Activated T-helper 17 cell treated with anti-CD3 and anti-CD28 coated beads, Interleukin-2, amount 50 U/mL, for 72 hours (primary cell): ENCODE results near the gene C3orf85. TPM values are rescaled to one million over a fixed set of nuclear protein-coding genes. Genes with fewer than 3 reads are reported as not detected.

Experiments
- ATAC-seq: fragments of 150-1000 bp; cut with Tn5 transposase; replicated peaks from 2 replicates; pipeline ENCODE4 v1.10.0; 2021; ENCODE audit warnings: mild to moderate bottlenecking, moderate library complexity
- H3K27ac Mint-ChIP-seq: one replicate; pipeline ENCODE4 v1.8.0; 2022; ENCODE audit warnings: mixed read lengths
- H3K27me3 Mint-ChIP-seq: one replicate; pipeline ENCODE4 v1.8.0; 2022; ENCODE audit warnings: mixed read lengths
- H3K36me3 Mint-ChIP-seq: one replicate; pipeline ENCODE4 v1.8.0; 2022; ENCODE audit warnings: low read depth, mild to moderate bottlenecking, mixed read lengths
- H3K4me1 Mint-ChIP-seq: one replicate; pipeline ENCODE4 v1.8.0; 2022; ENCODE audit warnings: mixed read lengths
- H3K4me3 Mint-ChIP-seq: one replicate; pipeline ENCODE4 v1.8.0; 2022; ENCODE audit warnings: mild to moderate bottlenecking, mixed read lengths
- H3K9me3 Mint-ChIP-seq: one replicate; pipeline ENCODE4 v1.8.0; 2022; ENCODE audit warnings: mixed read lengths
- total RNA-seq, 2 donors: library from RNA; stranded (reverse); gene quantifications; one replicate each; pipeline ENCODE4 v1.2.3, GENCODE V29; 2022

C3orf85 gene
- not detected for total RNA-seq

- no peaks in the 10 kb centered on the region for H3K4me1 Mint-ChIP-seq
- H3K36me3 Mint-ChIP-seq, result no peaks in the 10 kb centered on the region
- H3K27me3 Mint-ChIP-seq, result peaks cover 3% of the 10 kb centered on the region
- no peak within 1 kb of the TSS for H3K27ac Mint-ChIP-seq
- ATAC-seq, result no peak
- no peaks in the 10 kb centered on the region for H3K9me3 Mint-ChIP-seq
- H3K4me3 Mint-ChIP-seq, result no peak within 1 kb of the TSS
These were observed at the start of gene C3orf85 for GRCh38 chr3:109136523-109136922. Gene C3orf85, plus strand, starts transcription at chr3:109136719. Its CDS starts 129 bp downstream, at chr3:109136848.

- no peaks in the 10 kb centered on the region for H3K9me3 Mint-ChIP-seq
- no peaks in the 10 kb centered on the region for H3K36me3 Mint-ChIP-seq
- H3K4me3 Mint-ChIP-seq, result no peak overlapping the region
- ATAC-seq, result peak; percentile 82
- H3K4me1 Mint-ChIP-seq, result no peaks in the 10 kb centered on the region
- H3K27me3 Mint-ChIP-seq, result peaks cover 10% of the 10 kb centered on the region
- no peak overlapping the region for H3K27ac Mint-ChIP-seq
These were observed 47.3 kb upstream of the C3orf85 start for GRCh38 chr3:109089265-109089664.

DNA sequence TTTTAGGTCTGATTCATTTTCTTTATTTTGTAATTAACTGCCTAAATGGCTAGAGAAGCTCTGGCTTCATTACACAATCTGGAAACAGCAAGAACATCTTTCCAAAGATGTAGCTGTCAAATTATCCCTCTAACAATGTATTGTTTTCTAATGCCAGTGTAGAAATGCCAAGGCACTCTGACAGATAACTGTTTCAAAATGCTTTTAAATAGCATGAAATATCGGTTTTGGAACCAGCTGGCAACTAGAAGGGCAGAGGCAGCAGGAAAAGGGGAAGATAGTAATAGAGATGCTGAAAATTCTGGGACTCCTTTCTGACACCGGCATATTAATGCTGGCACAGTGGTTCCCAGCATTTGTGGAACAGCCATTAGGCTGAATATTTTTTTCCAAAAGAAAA is 44.7 kb upstream of the C3orf85 start:
- Mint-ChIP-seq H3K4me1 (no peaks in the 10 kb centered on the region), H3K4me3 (no peak overlapping the region), H3K36me3 (no peaks in the 10 kb centered on the region), H3K27me3 (no peaks in the 10 kb centered on the region), H3K9me3 (no peaks in the 10 kb centered on the region), H3K27ac (no peak overlapping the region)
- ATAC-seq, result no peak

GRCh38 chr3:109093561-109093960 is 43.0 kb upstream of the C3orf85 start:
- Mint-ChIP-seq H3K9me3 (no peaks in the 10 kb centered on the region), H3K4me3 (no peak overlapping the region), H3K36me3 (no peaks in the 10 kb centered on the region), H3K27me3 (no peaks in the 10 kb centered on the region), H3K27ac (no peak overlapping the region), H3K4me1 (no peaks in the 10 kb centered on the region)
- ATAC-seq, result no peak

- no peak for ATAC-seq
- no peak overlapping the region for H3K4me3 Mint-ChIP-seq
- H3K36me3 Mint-ChIP-seq, result no peaks in the 10 kb centered on the region
- no peaks in the 10 kb centered on the region for H3K27me3 Mint-ChIP-seq
- no peaks in the 10 kb centered on the region for H3K4me1 Mint-ChIP-seq
- no peak overlapping the region for H3K27ac Mint-ChIP-seq
- H3K9me3 Mint-ChIP-seq, result no peaks in the 10 kb centered on the region
These were observed 41.4 kb upstream of the C3orf85 start for GRCh38 chr3:109095166-109095565.

GRCh38 chr3:109098079-109098644 is 38.4 kb upstream of the C3orf85 start:
- no peaks in the 10 kb centered on the region for H3K36me3 Mint-ChIP-seq
- no peaks in the 10 kb centered on the region for H3K27me3 Mint-ChIP-seq
- H3K4me3 Mint-ChIP-seq, result no peak overlapping the region
- H3K27ac Mint-ChIP-seq, result no peak overlapping the region
- H3K4me1 Mint-ChIP-seq, result no peaks in the 10 kb centered on the region
- H3K9me3 Mint-ChIP-seq, result no peaks in the 10 kb centered on the region
- peak; percentile 19 for ATAC-seq

DNA sequence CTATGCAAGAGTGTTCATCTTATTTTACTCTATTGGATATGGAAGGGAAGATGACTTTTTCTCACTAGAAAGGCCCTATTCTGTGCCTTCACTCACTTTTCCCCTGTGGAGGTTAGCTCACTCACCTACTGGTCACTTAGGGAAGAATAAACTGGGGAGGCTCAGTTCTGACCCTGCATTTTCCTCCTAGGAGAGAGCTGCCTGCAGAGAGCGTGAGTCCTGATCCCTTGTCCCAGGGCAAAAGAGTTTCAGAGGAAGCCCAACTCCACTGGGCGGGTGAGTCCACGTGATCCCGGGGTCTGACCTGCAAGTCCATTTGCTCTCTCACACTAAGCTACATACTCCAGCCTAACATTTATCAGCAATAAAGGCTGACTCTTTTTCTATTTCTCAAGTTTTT is 26.9 kb upstream of the C3orf85 start:
- no peak overlapping the region for H3K4me3 Mint-ChIP-seq
- no peaks in the 10 kb centered on the region for H3K36me3 Mint-ChIP-seq
- H3K27ac Mint-ChIP-seq, result no peak overlapping the region
- ATAC-seq, result no peak
- H3K4me1 Mint-ChIP-seq, result no peaks in the 10 kb centered on the region
- H3K9me3 Mint-ChIP-seq, result no peaks in the 10 kb centered on the region
- H3K27me3 Mint-ChIP-seq, result peaks cover 9% of the 10 kb centered on the region

DNA sequence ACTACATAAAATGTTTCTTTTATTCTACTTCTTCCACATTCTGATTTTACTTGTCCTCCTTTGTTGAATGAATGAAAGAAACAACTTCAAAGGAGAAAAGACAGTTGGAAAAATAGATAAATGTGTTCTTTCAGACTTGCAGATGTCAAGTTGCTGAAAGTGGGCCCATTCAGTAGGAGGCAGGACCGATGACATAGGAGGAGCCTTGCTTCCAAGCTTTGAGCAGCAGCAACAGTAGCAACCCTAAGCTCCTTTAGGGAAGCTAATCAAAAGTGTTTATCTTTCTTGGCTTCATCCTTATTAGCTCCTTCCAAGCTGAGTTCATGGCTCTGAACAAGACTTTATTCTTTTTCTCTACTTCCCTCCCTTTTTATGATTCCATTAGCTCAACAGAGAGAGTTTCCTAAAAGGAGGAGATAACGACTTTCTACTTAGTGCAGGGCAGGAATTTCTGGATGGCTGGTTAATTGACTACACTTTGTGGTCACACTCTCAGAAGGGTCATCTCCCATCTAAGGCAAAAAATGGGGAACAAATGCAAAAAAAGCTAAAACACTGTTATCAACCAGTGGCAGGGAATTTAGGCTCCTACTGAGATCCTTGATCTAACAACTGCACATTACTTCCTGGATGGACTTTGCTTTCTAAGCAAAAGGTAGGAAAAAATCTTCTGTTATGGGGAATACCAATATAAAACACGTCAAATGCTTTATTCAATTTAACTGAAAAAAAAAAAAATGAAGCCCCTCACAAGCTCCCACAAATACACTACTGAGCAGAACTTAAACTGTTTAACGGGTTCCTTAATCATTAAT is 23.4 kb upstream of the C3orf85 start:
- Mint-ChIP-seq H3K4me3 (no peak overlapping the region), H3K9me3 (no peaks in the 10 kb centered on the region), H3K4me1 (no peaks in the 10 kb centered on the region), H3K27me3 (no peaks in the 10 kb centered on the region), H3K36me3 (no peaks in the 10 kb centered on the region), H3K27ac (no peak overlapping the region)
- no peak for ATAC-seq

GRCh38 chr3:109114746-109115145 is 21.8 kb upstream of the C3orf85 start:
- no peak for ATAC-seq
- Mint-ChIP-seq H3K36me3 (no peaks in the 10 kb centered on the region), H3K4me3 (no peak overlapping the region), H3K4me1 (no peaks in the 10 kb centered on the region), H3K27ac (no peak overlapping the region), H3K27me3 (no peaks in the 10 kb centered on the region), H3K9me3 (no peaks in the 10 kb centered on the region)

DNA sequence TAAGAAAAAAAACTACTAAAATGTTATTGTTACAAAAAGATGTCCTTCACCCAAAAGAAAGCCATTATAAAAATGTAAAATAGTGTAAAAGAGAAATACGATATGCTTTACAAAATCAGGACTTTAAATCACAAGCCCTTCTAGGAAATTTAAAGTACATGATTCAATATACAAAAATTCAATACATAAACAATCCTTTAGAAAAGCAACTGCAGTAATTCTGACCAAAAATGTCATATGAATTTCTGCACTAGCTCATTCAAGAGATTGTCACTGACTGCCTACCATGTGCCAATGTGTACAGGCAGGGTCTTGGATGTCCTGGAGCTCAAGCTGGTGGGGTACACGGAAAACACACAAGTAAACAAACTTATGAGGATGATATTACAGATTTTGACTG is 21.1 kb upstream of the C3orf85 start:
- H3K4me1 Mint-ChIP-seq, result no peaks in the 10 kb centered on the region
- H3K4me3 Mint-ChIP-seq, result no peak overlapping the region
- H3K9me3 Mint-ChIP-seq, result no peaks in the 10 kb centered on the region
- H3K27me3 Mint-ChIP-seq, result no peaks in the 10 kb centered on the region
- no peaks in the 10 kb centered on the region for H3K36me3 Mint-ChIP-seq
- no peak for ATAC-seq
- H3K27ac Mint-ChIP-seq, result no peak overlapping the region

DNA sequence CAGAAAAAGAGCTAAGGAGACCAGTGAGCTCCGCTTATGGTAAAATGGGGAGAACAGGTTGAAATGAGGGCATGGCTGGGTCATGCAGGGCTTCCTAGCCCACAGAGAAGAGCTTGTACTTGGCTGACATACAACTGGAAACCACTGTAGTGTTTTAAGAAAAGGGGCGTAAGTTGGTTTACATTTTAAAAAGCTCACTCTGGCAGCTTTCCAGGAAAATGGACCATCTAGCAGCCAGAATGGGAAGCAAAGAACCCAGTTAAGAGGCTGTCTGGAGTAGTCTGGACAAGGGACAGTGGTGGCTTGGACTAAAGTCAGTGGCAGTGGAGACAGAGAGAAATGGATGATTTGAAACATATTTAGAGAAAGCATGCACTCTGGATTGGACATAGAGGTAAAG is 20.5 kb upstream of the C3orf85 start:
- Mint-ChIP-seq H3K4me3 (no peak overlapping the region), H3K4me1 (no peaks in the 10 kb centered on the region), H3K36me3 (no peaks in the 10 kb centered on the region), H3K27ac (no peak overlapping the region), H3K9me3 (no peaks in the 10 kb centered on the region), H3K27me3 (no peaks in the 10 kb centered on the region)
- no peak for ATAC-seq

DNA sequence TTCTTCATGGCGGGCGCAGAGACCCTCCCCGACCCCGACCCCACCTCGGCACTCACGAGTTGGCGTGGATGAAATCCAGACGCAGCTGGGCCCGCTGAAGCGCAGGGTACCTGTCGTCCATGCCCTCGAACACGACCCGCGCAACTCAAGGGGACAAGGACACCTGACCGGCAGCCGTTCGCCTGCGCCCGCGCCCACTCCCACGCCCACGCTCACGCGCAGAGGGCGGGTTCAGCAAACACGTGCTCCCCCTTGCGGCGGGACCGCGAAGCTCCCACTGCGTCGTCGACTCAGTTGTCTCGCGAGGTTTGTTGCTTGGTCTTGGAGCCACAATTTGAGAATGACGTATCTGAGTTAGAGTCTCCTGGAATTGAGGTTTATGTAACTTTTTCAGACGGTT is 18.6 kb upstream of the C3orf85 start, which contains the start of gene MORC1:
Gene MORC1 (minus strand): TSS at position 196 of the 400 bp plus-strand sequence. CDS start 75 bp downstream, at position 121.
- Mint-ChIP-seq H3K4me1 (no peaks in the 10 kb centered on the region), H3K4me3 (no peak within 1 kb of the TSS), H3K36me3 (no peaks in the 10 kb centered on the region), H3K27me3 (peaks cover 3% of the 10 kb centered on the region), H3K27ac (no peak within 1 kb of the TSS), H3K9me3 (peaks cover 6% of the 10 kb centered on the region)
- ATAC-seq, result no peak

- Mint-ChIP-seq H3K4me3 (no peak overlapping the region), H3K36me3 (no peaks in the 10 kb centered on the region), H3K27me3 (peaks cover 3% of the 10 kb centered on the region), H3K27ac (no peak overlapping the region), H3K4me1 (no peaks in the 10 kb centered on the region), H3K9me3 (peaks cover 7% of the 10 kb centered on the region)
- ATAC-seq, result no peak
These were observed 17.9 kb upstream of the C3orf85 start for GRCh38 chr3:109118584-109118983.

DNA sequence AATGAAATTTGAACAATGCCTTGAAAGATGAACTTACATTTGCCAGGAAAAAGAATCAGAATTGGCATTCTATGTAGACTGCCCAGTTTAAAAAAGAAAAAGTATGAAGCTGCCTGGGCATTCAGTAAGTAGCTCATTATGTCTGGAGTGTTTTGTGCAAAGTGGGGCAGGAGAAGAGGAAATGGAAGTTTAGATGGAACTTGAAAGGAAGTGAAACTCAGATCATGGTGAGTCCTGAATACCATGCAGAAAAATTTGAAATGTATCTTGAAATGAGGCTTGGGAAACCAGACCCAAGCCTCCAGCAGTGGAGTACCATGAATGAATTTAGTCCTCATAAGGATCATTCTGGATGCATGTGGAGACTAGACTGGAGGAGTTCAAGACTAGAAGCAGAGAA is 13.8 kb upstream of the C3orf85 start:
- no peak for ATAC-seq
- Mint-ChIP-seq H3K27ac (no peak overlapping the region), H3K9me3 (peaks cover 7% of the 10 kb centered on the region), H3K36me3 (no peaks in the 10 kb centered on the region), H3K4me3 (no peak overlapping the region), H3K4me1 (no peaks in the 10 kb centered on the region), H3K27me3 (peaks cover 3% of the 10 kb centered on the region)

- no peak overlapping the region for H3K4me3 Mint-ChIP-seq
- no peak overlapping the region for H3K27ac Mint-ChIP-seq
- ATAC-seq, result no peak
- peaks cover 5% of the 10 kb centered on the region for H3K27me3 Mint-ChIP-seq
- no peaks in the 10 kb centered on the region for H3K4me1 Mint-ChIP-seq
- H3K9me3 Mint-ChIP-seq, result peaks cover 7% of the 10 kb centered on the region
- no peaks in the 10 kb centered on the region for H3K36me3 Mint-ChIP-seq
These were observed 10.6 kb upstream of the C3orf85 start for GRCh38 chr3:109125902-109126301.
